Inflammatory macrophage treated with lipopolysaccharide for 4 hours (primary cell): Measurements from ENCODE around the gene MIEF2.
"Not testable (repeated sequence)": the region's sequence is repeated elsewhere in the genome, so short reads cannot be mapped to it uniquely, and the experiment has no call there.

ENCODE experiments used
- DNase-seq: peaks from one replicate; pipeline ENCODE4 v3.0.0-alpha.2; 2020

MIEF2 gene

GRCh38 chr17:18300725-18301480 lies 40.4 kb downstream of the MIEF2 start:
- peak; percentile 62 for DNase-seq

DNA sequence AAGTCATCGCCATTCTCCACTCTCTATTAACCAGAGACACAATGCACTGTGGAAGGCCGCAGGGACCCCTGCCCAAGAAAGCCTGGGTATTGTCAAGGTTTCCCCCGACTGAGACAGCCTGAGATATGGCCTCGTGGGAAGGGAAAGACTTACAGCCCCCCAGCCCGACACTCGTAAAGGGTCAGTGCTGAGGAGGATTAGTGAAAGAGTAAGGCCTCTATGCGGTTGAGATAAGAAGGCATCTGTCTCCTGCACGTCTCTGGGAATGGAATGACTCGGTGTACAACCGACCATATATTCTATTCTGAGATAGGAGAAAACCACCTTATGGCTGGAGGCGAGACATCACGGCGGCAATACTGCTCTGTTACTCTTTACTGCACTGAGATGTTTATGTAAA lies 42.7 kb downstream of the MIEF2 start:
- DNase-seq = not testable (repeated sequence)

DNA sequence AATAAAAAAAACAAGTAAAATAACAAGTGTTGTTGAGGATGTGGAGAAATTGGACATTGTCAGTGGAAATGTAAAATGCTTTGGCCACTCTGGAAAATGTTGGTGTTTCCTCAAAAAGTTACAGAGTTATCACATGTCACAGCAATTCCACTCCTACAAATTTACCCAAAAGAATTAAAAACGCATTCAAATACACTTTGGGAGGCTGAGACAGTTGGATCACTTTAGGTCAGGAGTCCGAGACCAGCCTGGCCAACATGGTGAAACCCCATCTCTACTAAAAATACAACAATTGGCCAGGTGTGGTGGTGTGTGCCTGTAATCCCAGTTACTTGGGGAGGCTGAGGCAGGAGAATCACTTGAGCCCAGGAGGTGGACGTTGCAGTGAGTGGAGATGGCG lies 48.7 kb downstream of the MIEF2 start:
- DNase-seq = no peak

- no peak for DNase-seq
Measured at GRCh38 chr17:18314059-18314730, 53.7 kb downstream of the MIEF2 start.

GRCh38 chr17:18314731-18315561 lies 54.5 kb downstream of the MIEF2 start, which contains the start of the genes SMCR8 and TOP3A:
TSS of gene SMCR8 (plus strand) at chr17:18315293. CDS start at chr17:18315790, 497 bp downstream.
TSS of gene TOP3A (minus strand) at chr17:18314994. CDS start at chr17:18314778, 216 bp downstream.
- peak; percentile 98 for DNase-seq

DNA sequence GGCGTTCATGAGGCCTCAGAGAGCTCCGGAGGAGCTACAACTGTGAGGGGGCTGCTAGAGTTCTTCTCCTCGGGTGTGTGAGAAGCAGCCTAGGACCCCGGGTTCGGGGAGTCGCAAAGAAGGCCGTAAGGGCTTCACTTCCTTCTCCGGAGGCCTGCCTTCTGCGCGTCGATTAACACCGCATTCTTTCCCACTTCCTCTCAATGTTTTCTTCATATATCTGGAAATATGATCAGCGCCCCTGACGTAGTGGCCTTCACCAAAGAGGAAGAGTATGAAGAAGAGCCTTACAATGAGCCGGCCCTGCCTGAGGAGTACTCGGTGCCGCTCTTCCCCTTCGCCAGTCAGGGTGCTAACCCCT lies 55.1 kb downstream of the MIEF2 start:
- DNase-seq = peak; percentile 82

DNA sequence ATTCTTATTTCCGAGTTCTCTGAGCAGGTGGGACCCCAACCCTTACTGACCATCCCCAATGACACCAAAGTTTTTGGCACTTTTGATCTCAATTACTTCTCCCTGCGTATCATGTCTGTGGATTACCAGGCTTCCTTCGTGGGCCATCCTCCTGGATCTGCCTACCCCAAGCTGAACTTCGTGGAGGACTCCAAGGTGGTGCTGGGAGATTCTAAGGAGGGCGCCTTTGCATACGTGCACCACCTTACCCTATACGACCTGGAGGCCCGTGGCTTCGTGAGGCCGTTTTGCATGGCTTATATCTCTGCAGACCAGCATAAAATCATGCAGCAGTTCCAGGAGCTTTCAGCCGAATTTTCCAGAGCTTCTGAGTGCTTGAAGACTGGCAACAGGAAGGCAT lies 55.5 kb downstream of the MIEF2 start:
- DNase-seq = no peak
